Subcutaneous abdominal adipose tissue (tissue), 5 donors: ENCODE measurements around the gene STYXL1.

Experiments used
- H3K27ac ChIP-seq: one replicate; pipeline ENCODE4 v1.7.0; 2013; ENCODE audit warnings: low read depth, mild to moderate bottlenecking, inconsistent platforms, low read length, moderate library complexity
- H3K27me3 ChIP-seq, 5 donors: one replicate each; pipeline ENCODE4 v1.7.0; 2013; ENCODE audit warnings: low read length in 5 of 5, inconsistent platforms in 1 of 5; ENCODE audit not compliant: control insufficient read depth in 5 of 5, insufficient read depth in 4 of 5
- H3K36me3 ChIP-seq, 5 donors: one replicate each; pipeline ENCODE4 v1.7.0; 2013; ENCODE audit warnings: low read length in 5 of 5; ENCODE audit not compliant: control insufficient read depth in 5 of 5, insufficient read depth in 5 of 5
- H3K4me1 ChIP-seq, 5 donors: one replicate each; pipeline ENCODE4 v1.7.0; 2013; ENCODE audit warnings: low read length in 5 of 5, mild to moderate bottlenecking in 3 of 5, moderate library complexity in 1 of 5; ENCODE audit not compliant: control insufficient read depth in 5 of 5, insufficient read depth in 5 of 5
- H3K4me3 ChIP-seq, 5 donors: one replicate each; pipeline ENCODE4 v1.7.0; 2013; ENCODE audit warnings: low read length in 5 of 5, low read depth in 1 of 5
- H3K9ac ChIP-seq, 5 donors: one replicate each; pipeline ENCODE4 v1.7.0; 2013; ENCODE audit warnings: low read length in 5 of 5, mild to moderate bottlenecking in 4 of 5, moderate library complexity in 3 of 5
- H3K9me3 ChIP-seq, 5 donors: one replicate each; pipeline ENCODE4 v1.7.0; 2013; ENCODE audit warnings: low read length in 5 of 5; ENCODE audit not compliant: control insufficient read depth in 5 of 5
- donor health status: healthy.
- donor health status: healthy.
- donor health status: healthy.
- donor health status: healthy.
- donor health status: healthy.

The STYXL1 gene

DNA sequence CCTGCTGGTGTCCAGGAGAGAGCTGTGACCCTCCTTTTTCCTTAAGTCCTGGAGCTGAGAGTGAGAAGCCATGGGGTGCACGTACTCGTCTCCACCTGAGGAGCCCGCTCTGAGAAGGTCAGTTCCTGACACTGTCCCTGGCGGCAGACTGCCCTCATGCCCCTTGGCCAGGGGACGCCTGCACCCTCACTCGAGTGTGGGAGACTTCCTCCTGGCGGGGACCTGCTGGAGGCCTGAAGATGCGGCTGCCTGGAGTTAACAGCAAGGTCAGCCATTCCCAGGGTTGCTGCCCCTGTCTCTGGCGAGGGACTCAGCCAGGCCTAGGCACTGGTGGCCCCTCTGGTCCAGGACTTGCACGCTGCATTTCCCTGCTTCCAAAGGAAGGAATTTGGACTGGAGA lies 79.8 kb downstream of the STYXL1 start:
- Histone ChIP-seq H3K27ac (peak overlapping the region; percentile 70), H3K9ac (peak overlapping the region in 2 of 5 donors; percentile 6 to 74), H3K27me3 (no peaks in the 10 kb centered on the region), H3K4me3 (peak overlapping the region in 4 of 5 donors; percentile 25 to 39 (median 32)), H3K9me3 (no peaks in the 10 kb centered on the region), H3K36me3 (peaks cover 0 to 20% (median 4%) of the 10 kb centered on the region in 5 donors), H3K4me1 (peaks cover 35 to 72% (median 70%) of the 10 kb centered on the region in 5 donors)

DNA sequence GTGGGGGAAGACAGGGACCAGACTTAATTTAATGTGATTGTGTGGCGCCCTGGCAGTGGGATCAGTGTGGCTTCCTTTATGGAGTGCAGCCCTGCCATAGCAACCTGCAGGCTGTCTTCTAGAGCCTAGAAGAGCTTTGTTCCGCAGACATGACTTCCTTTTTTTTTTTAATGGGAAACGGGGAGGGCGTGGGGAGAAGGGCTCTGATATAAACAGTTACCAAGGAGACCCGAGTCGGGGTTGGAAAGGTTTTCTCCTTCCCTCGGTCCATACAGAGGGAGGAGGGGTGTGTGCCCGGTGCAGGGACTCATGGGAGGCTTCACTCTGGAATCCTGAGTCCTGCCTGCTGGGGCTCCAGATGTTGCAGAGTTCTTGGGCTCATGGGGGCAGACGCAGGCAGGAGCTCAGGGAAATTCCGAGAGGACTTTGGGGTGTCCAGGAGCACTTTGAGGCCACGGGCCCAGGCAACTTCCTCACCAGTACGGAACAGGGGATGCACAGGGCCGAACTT lies 80.3 kb downstream of the STYXL1 start:
- H3K9me3 ChIP-seq, result no peaks in the 10 kb centered on the region
- H3K27ac ChIP-seq, result peak overlapping the region; percentile 70
- H3K4me3 ChIP-seq, result peak overlapping the region; percentile 29 to 42 (median 35)
- no peaks in the 10 kb centered on the region for H3K27me3 ChIP-seq
- peak overlapping the region in 2 of 5 donors; percentile 29 to 74 for H3K9ac ChIP-seq
- peaks cover 0 to 20% (median 4%) of the 10 kb centered on the region in 5 donors for H3K36me3 ChIP-seq
- peaks cover 39 to 74% (median 73%) of the 10 kb centered on the region in 5 donors for H3K4me1 ChIP-seq

DNA sequence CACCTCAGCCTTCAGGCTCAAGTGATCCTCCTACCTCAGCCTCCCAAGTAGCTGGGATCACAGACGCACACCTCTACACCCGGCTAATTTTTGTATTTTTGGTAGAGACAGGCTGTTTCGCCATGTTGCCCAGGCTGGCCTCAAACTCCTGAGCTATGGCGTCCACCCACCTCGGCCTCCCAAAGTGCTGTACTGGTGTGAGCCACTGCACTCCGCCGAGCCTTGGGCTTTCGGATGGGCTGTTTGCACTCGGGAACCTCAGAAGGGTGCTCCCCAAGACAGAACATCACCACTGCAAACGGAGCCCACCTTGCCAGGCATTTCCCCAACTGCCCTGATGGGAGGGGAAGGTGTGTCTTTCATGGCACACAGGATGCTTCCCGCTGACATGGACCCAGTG lies 80.7 kb downstream of the STYXL1 start:
- peak overlapping the region in 2 of 5 donors; percentile 29 to 74 for H3K9ac ChIP-seq
- no peaks in the 10 kb centered on the region for H3K27me3 ChIP-seq
- peak overlapping the region in 4 of 5 donors; percentile 2 to 42 (median 36) for H3K4me3 ChIP-seq
- peaks cover 35 to 74% (median 73%) of the 10 kb centered on the region in 5 donors for H3K4me1 ChIP-seq
- H3K9me3 ChIP-seq, result no peaks in the 10 kb centered on the region
- peaks cover 0 to 20% (median 4%) of the 10 kb centered on the region in 5 donors for H3K36me3 ChIP-seq
- peak overlapping the region; percentile 70 for H3K27ac ChIP-seq

DNA sequence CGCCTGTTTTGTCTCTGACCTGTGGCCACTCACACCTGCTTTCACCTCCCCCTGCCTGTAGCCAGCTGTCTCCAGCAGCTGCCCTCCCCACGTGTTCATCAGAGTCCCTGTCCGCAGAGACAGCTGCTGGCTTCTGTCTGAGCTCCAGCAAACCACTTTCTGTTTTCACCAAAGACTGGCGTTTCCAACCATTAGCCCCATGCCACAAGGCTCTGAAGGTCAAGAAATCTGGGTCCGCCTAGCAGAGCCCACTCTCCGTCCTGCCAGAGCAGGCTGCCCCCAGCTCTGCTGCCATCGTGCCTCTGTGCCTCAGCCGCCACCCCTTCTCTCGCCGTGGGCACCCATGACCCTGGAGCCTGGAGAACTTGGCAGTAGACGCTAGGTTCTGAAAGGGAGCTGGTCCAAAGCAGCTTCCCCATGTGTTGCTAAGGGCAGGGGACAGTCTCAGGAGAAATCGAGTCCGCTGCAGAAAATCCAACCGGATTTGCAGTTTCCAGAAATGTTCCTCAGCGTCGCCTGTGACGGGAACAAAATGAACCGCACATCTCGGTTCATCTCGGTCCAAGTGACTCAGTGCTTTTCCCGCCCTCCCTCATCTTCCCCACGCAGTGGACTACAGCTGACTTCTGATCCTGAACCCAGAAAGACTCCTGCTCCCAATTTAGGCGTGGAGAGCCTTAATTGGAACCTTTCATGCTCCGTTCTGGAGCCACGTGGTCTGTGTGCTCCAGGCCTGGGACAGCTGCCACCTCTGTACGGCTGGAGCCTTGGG lies 81.4 kb downstream of the STYXL1 start:
- Histone ChIP-seq H3K4me3 (peak overlapping the region in 3 of 5 donors; percentile 10 to 36 (median 28)), H3K27me3 (no peaks in the 10 kb centered on the region), H3K4me1 (peaks cover 31 to 74% (median 72%) of the 10 kb centered on the region in 5 donors), H3K9me3 (no peaks in the 10 kb centered on the region), H3K27ac (peak overlapping the region; percentile 85), H3K36me3 (peaks cover 0 to 24% (median 5%) of the 10 kb centered on the region in 5 donors), H3K9ac (peak overlapping the region in 3 of 5 donors; percentile 15 to 74 (median 29))

- Histone ChIP-seq H3K4me3 (peak overlapping the region in 1 of 5 donors; percentile 32), H3K4me1 (peaks cover 31 to 74% (median 68%) of the 10 kb centered on the region in 5 donors), H3K9ac (peak overlapping the region in 3 of 5 donors; percentile 1 to 68 (median 15))
Observed at GRCh38 chr7:75965617-75966016, 82.2 kb downstream of the STYXL1 start.

GRCh38 chr7:75963381-75963995 lies 84.3 kb downstream of the STYXL1 start:
- peak overlapping the region; percentile 82 for H3K27ac ChIP-seq
- peak overlapping the region; percentile 11 to 75 (median 44) for H3K9ac ChIP-seq
- H3K4me3 ChIP-seq, result no peak overlapping the region
- H3K36me3 ChIP-seq, result peaks cover 0 to 36% (median 9%) of the 10 kb centered on the region in 5 donors
- no peaks in the 10 kb centered on the region for H3K9me3 ChIP-seq
- H3K4me1 ChIP-seq, result peaks cover 26 to 61% (median 54%) of the 10 kb centered on the region in 5 donors
- H3K27me3 ChIP-seq, result no peaks in the 10 kb centered on the region

More at GRCh38 chr7:75965617-75966016, 82.2 kb downstream of the STYXL1 start:
- Histone ChIP-seq H3K27me3 (no peaks in the 10 kb centered on the region), H3K9me3 (no peaks in the 10 kb centered on the region), H3K36me3 (peaks cover 0 to 24% (median 5%) of the 10 kb centered on the region in 5 donors), H3K27ac (peak overlapping the region; percentile 85)

GRCh38 chr7:75962607-75963380 lies 85.0 kb downstream of the STYXL1 start:
- H3K36me3 ChIP-seq, result peaks cover 2 to 37% (median 14%) of the 10 kb centered on the region in 5 donors
- peak overlapping the region; percentile 82 for H3K27ac ChIP-seq
- H3K9me3 ChIP-seq, result no peaks in the 10 kb centered on the region
- H3K9ac ChIP-seq, result peak overlapping the region; percentile 11 to 75 (median 48)
- H3K4me1 ChIP-seq, result peaks cover 20 to 55% (median 47%) of the 10 kb centered on the region in 5 donors
- no peak overlapping the region for H3K4me3 ChIP-seq
- H3K27me3 ChIP-seq, result no peaks in the 10 kb centered on the region

DNA sequence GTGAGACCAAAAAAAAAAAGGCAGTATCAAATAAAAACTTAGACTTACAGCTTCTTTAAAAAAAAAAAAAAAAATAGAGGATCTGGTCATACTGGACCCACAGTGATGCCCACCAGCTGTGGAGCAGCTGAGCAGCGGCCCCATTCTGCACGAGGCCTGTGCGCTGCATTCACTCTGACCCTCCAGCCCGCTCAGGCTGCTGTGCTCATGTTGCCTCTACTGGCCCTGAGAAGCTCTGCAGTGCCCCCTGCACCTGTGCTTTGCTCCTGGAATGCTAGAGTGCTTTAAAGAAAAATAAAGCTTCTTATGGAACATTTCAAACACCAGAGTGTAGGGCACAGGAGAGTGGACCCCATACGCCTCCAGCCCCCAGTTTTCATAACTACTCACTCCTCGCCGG lies 86.6 kb downstream of the STYXL1 start:
- peaks cover 17 to 43% (median 40%) of the 10 kb centered on the region in 5 donors for H3K4me1 ChIP-seq
- peak overlapping the region; percentile 82 for H3K27ac ChIP-seq
- H3K36me3 ChIP-seq, result peaks cover 5 to 51% (median 24%) of the 10 kb centered on the region in 5 donors
- no peaks in the 10 kb centered on the region for H3K9me3 ChIP-seq
- no peak overlapping the region for H3K4me3 ChIP-seq
- H3K9ac ChIP-seq, result no peak overlapping the region
- no peaks in the 10 kb centered on the region for H3K27me3 ChIP-seq

- H3K4me3 ChIP-seq, result no peak overlapping the region
- peaks cover 12 to 34% (median 34%) of the 10 kb centered on the region in 5 donors for H3K4me1 ChIP-seq
- H3K36me3 ChIP-seq, result peaks cover 5 to 54% (median 31%) of the 10 kb centered on the region in 5 donors
- no peaks in the 10 kb centered on the region for H3K9me3 ChIP-seq
- no peaks in the 10 kb centered on the region for H3K27me3 ChIP-seq
- H3K9ac ChIP-seq, result no peak overlapping the region
- no peak overlapping the region for H3K27ac ChIP-seq
Observed at GRCh38 chr7:75960372-75960771, 87.4 kb downstream of the STYXL1 start.
